Endothelial cell of umbilical vein (primary cell): ENCODE measurements around the gene ADAMTS17.

ENCODE experiments used
- EZH2 ChIP-seq: IDR thresholded peaks from 2 replicates; pipeline ENCODE4 v1.6.1; 2012; ENCODE audit warnings: borderline replicate concordance, low read depth, mild to moderate bottlenecking, moderate library complexity, low read length, inconsistent platforms; ENCODE audit not compliant: severe bottlenecking
- FOS ChIP-seq: IDR thresholded peaks from 2 replicates; pipeline ENCODE4 v1.6.1; 2011; ENCODE audit warnings: mild to moderate bottlenecking, low read length, moderate library complexity, borderline replicate concordance; ENCODE audit not compliant: insufficient read depth
- GATA2 ChIP-seq: IDR thresholded peaks from 2 replicates; pipeline ENCODE4 v1.7.0; 2011; ENCODE audit warnings: low read depth, mild to moderate bottlenecking, moderate library complexity, mixed read lengths, low read length; ENCODE audit not compliant: insufficient read length, insufficient read depth
- POLR2A ChIP-seq: IDR thresholded peaks from 2 replicates; pipeline ENCODE4 v1.6.1; 2012; ENCODE audit warnings: low read depth, mild to moderate bottlenecking, control low read depth, low read length
- POLR2AphosphoS5 ChIP-seq: IDR thresholded peaks from 2 replicates; pipeline ENCODE4 v1.6.1; 2012; ENCODE audit warnings: low read depth, mild to moderate bottlenecking, control low read depth, low read length, moderate library complexity; ENCODE audit not compliant: insufficient read depth
- TF ChIP-seq, protein P1 (sequence below), 2 donors: IDR thresholded peaks; 1 replicate in 1 of 2; 2 replicates in 1 of 2; pipeline ENCODE4 v1.5.1; 2011; ENCODE audit warnings: low read length in 2 of 2, mild to moderate bottlenecking in 2 of 2, moderate library complexity in 2 of 2, control low read depth in 1 of 2, inconsistent platforms in 1 of 2, low read depth in 1 of 2; ENCODE audit not compliant: insufficient read depth in 1 of 2; ENCODE audit errors: extremely low read depth in 1 of 2
- TF ChIP-seq, protein P2 (sequence below): IDR thresholded peaks from 2 replicates; pipeline ENCODE4 v1.6.1; 2011; ENCODE audit not compliant: insufficient read depth, insufficient read length

DNA sequence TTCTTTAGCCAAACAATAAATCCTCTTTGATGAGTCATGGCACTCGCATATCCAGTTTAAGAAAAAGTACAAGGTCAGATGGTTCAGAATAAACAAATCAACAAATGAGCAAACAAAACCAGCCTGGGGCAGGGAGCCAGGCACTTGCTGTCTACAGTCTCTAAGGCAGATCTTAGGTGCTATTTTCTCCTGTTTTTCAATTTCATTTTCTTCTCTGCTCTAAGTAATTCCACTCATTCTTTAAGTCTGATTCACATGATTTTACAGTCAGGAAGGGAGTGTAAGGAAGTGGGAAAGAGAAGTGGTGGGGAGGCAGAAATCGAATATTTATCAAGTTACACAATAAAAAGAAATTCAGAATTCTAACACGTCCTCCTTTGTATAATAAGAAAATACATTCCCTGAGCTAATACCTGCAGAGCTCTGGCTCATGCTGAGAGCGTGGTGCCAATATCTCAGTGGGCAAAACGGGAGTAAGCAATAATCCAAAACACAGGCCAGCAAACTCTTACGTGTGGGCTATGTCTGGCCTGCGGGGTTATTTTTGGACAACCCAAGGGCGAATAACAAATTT, 298.6 kb downstream of the ADAMTS17 start:
- TF ChIP-seq, protein P1, sequence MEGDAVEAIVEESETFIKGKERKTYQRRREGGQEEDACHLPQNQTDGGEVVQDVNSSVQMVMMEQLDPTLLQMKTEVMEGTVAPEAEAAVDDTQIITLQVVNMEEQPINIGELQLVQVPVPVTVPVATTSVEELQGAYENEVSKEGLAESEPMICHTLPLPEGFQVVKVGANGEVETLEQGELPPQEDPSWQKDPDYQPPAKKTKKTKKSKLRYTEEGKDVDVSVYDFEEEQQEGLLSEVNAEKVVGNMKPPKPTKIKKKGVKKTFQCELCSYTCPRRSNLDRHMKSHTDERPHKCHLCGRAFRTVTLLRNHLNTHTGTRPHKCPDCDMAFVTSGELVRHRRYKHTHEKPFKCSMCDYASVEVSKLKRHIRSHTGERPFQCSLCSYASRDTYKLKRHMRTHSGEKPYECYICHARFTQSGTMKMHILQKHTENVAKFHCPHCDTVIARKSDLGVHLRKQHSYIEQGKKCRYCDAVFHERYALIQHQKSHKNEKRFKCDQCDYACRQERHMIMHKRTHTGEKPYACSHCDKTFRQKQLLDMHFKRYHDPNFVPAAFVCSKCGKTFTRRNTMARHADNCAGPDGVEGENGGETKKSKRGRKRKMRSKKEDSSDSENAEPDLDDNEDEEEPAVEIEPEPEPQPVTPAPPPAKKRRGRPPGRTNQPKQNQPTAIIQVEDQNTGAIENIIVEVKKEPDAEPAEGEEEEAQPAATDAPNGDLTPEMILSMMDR (IDR thresholded peaks at IDR 0.05; ENCODE audit: extremely low read depth in 1 of 2, insufficient read depth in 1 of 2, low read depth in 1 of 2, low read length in 2 of 2): no peak
- TF ChIP-seq EZH2: no peak
- TF ChIP-seq POLR2A: no peak
- TF ChIP-seq, protein P2, sequence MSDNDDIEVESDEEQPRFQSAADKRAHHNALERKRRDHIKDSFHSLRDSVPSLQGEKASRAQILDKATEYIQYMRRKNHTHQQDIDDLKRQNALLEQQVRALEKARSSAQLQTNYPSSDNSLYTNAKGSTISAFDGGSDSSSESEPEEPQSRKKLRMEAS: no peak
- no peak for TF ChIP-seq POLR2AphosphoS5
- TF ChIP-seq GATA2: no peak
- TF ChIP-seq FOS: peak; percentile 69
